Lower lobe of right lung (tissue), 2 donors: ENCODE measurements around the gene POLD4. TPM values are rescaled to one million over a fixed set of nuclear protein-coding genes. Genes with fewer than 3 reads are reported as not detected.
"Not testable (repeated sequence)": the region's sequence is repeated elsewhere in the genome, so short reads cannot be mapped to it uniquely, and the experiment has no call there.

ENCODE experiments used
- ATAC-seq, 2 donors: fragments of 200-7000 bp; cut with Tn5 transposase; one replicate each; pipeline ENCODE4 v1.9.1; 2020 to 2022; ENCODE audit warnings: mild to moderate bottlenecking in 2 of 2, moderate library complexity in 2 of 2
- DNase-seq: peaks from one replicate; pipeline ENCODE4 v3.0.0-alpha.2; 2020
- H3K27ac ChIP-seq: fragments of 200-600 bp; one replicate; pipeline ENCODE4 v1.8.0; 2022
- H3K27me3 ChIP-seq: fragments of 200-600 bp; one replicate; pipeline ENCODE4 v1.8.0; 2022; ENCODE audit warnings: low read depth
- H3K36me3 ChIP-seq: fragments of 200-600 bp; one replicate; pipeline ENCODE4 v1.8.0; 2022; ENCODE audit warnings: mild to moderate bottlenecking
- H3K4me1 ChIP-seq: fragments of 200-600 bp; one replicate; pipeline ENCODE4 v1.8.0; 2022
- H3K4me3 ChIP-seq: fragments of 200-600 bp; one replicate; pipeline ENCODE4 v1.8.0; 2022; ENCODE audit warnings: mild to moderate bottlenecking
- H3K9me3 ChIP-seq: fragments of 200-600 bp; one replicate; pipeline ENCODE4 v1.8.0; 2022
- CTCF ChIP-seq: fragments of 200-600 bp; IDR thresholded peaks from one replicate; pipeline ENCODE4 v1.8.0; 2022; ENCODE audit warnings: antibody characterized with exemption, mild to moderate bottlenecking
- intact Hi-C: fragments of 100-400 bp; cut with DNase I; formaldehyde crosslinking; loops from one replicate; pipeline ENCODE4 v1.11.0; 2022
- long read RNA-seq: library from polyadenylated mRNA; unstranded; transcript quantifications from one replicate; pipeline ENCODE4 v2.0.0, GENCODE V29; 2021
- total RNA-seq: library from RNA; stranded (reverse); fragmentation: NEBNext Ultra II Directional; extraction: Animal tissue kit (Norgen Biotek cat#: 25700); gene quantifications from one replicate; pipeline ENCODE4 v1.2.1, GENCODE V29; 2021
- donor health status: DM: no; HTN: yes; CAD: no; lungs with severe emphysema.

The POLD4 gene
- total RNA-seq, result 86.6 TPM
- long read RNA-seq, transcript POLD4-205 (4 exons, 1,486 nt), result minor isoform, 7 of 145 reads
- long read RNA-seq, transcript POLD4-206 (4 exons, 899 nt), result minor isoform, 12 of 145 reads
- long read RNA-seq, transcript POLD4-201 (4 exons, 918 nt), result major isoform, 62 of 145 reads
- long read RNA-seq, transcript POLD4-209 (2 exons, 860 nt), result minor isoform, 49 of 145 reads
- long read RNA-seq, partial matches to known transcripts, result 1 of 145 reads
- long read RNA-seq, other reads (novel, unspliced or antisense), result 8 of 145 reads

DNA sequence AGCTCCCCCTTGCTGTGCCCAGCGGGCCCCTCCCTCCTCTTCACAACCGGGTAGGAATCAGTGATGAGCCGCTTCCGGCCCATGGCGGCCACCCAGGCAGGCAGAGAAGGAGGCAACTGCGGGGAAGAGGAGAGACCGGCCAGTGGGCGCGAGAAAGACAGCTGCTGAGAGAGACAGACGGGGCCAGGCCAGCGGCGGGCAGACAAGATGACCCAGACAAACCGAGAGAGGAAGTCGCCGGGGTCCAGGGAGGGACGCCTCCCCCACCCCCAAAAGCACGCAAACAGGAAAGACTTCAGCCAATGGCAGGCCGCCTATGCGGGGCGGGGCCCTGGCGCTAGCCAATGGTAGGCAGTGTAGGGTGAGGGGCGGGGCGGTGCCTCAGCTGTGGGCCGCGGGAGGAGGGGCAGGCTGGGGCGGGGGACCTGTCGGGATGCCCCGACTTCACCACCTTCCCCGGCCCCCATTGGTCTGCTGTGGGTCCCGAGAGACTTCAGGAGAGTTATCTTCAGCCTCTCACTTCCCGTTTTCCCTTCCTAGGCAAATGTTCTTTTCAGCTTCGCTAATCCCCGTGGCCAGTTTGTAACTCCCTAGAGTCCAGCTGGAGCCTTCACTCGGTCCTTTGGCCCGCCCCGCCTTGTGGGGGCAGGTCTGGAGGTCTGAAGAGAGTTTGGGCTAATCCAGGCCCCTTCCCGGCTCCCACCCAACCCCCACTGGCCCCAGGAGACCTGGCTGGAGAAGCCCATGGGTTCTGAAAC, at the start of gene POLD4:
POLD4 (minus strand) TSS at position 230 of the 758 bp plus-strand sequence; CDS start at position 83, 147 bp downstream.
- intact Hi-C loops, result loop anchor here (5.0 kb wide), 1 partner anchor 34 kb away; no protein-coding TSS in a partner anchor
- peak; percentile 99 for DNase-seq
- Histone ChIP-seq H3K36me3 (no peaks in the 10 kb centered on the region), H3K9me3 (no peaks in the 10 kb centered on the region), H3K4me1 (peaks cover 68% of the 10 kb centered on the region), H3K4me3 (peak within 1 kb of the TSS; percentile 79), H3K27ac (peak within 1 kb of the TSS; percentile 94), H3K27me3 (no peaks in the 10 kb centered on the region)
- TF ChIP-seq CTCF, result no peak
- ATAC-seq, result peak; percentile 95

- H3K9me3 ChIP-seq, DNase-seq, intact Hi-C loops, ATAC-seq, H3K27me3 ChIP-seq: not testable (repeated sequence)
- Histone ChIP-seq H3K4me3 (peak overlapping the region; percentile 55), H3K4me1 (peaks cover 40% of the 10 kb centered on the region), H3K36me3 (peaks cover 25% of the 10 kb centered on the region), H3K27ac (peak overlapping the region; percentile 78)
These were observed 49.7 kb upstream of the POLD4 start for GRCh38 chr11:67403085-67403484.

GRCh38 chr11:67402192-67402839, 49.0 kb upstream of the POLD4 start:
- Histone ChIP-seq H3K36me3 (peaks cover 33% of the 10 kb centered on the region), H3K27ac (peak overlapping the region; percentile 94), H3K4me3 (peak overlapping the region; percentile 98), H3K4me1 (peaks cover 44% of the 10 kb centered on the region)
- H3K27me3 ChIP-seq, H3K9me3 ChIP-seq, intact Hi-C loops, ATAC-seq, DNase-seq: not testable (repeated sequence)

DNA sequence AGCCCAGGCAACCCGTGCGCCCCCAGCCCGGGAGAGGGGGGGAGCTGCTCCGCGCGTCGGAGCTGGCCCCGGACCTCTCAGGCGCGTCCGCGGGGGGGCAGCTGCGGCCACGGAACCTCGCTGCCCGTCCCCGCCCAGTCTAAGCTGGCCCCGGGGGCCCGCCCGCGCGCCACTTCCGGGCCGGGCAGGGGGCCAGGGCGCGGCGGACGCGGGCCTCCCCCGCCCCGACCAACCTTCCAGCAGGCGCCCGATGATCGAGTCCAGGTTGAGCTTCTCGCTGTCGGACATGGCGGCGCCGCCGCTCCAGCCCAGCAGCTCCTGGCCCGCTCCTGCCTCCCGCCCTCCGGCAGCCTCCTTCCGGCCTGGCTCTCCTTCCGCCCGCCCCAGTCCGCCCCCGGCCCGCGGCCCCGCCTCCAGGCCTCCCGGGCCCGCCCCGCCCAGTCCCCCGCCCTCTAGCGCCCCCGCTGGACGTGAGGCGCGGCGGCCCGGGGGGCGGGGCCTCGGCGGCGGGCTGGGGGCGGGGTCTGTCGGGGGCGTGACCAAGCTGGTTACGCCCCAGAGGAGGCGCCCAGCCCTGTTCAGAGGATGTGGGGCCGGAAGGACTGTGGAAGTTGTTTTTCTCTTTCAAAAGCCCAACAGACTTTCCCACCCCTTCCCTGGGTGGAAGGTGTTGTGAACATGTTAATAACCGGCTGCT, 48.3 kb upstream of the POLD4 start, which contains the start of gene PPP1CA:
PPP1CA (minus strand) TSS at position 364 of the 697 bp plus-strand sequence; CDS start at position 288, 76 bp downstream.
- H3K4me1 ChIP-seq, result peaks cover 50% of the 10 kb centered on the region
- H3K27ac ChIP-seq, result peak within 1 kb of the TSS; percentile 94
- H3K9me3 ChIP-seq, result no peaks in the 10 kb centered on the region
- H3K4me3 ChIP-seq, result peak within 1 kb of the TSS; percentile 98
- H3K36me3 ChIP-seq, result peaks cover 40% of the 10 kb centered on the region
- intact Hi-C loops, result no loop called here
- ATAC-seq, result peak; percentile 93 to 94
- TF ChIP-seq CTCF, result peak; percentile 35
- H3K27me3 ChIP-seq, result no peaks in the 10 kb centered on the region
- DNase-seq, result peak; percentile 93

GRCh38 chr11:67400942-67401494, 47.7 kb upstream of the POLD4 start:
- intact Hi-C loops, result no loop called here
- Histone ChIP-seq H3K9me3 (no peaks in the 10 kb centered on the region), H3K4me1 (peaks cover 50% of the 10 kb centered on the region), H3K36me3 (peaks cover 46% of the 10 kb centered on the region), H3K4me3 (peak overlapping the region; percentile 98), H3K27me3 (no peaks in the 10 kb centered on the region), H3K27ac (peak overlapping the region; percentile 94)
- no peak for TF ChIP-seq CTCF
- ATAC-seq, result no peak
- no peak for DNase-seq
